WTC11 (cell line): ENCODE measurements around the gene EPS8L2.

Source experiments
- ATF2 ChIP-seq: sonication (generic); formaldehyde crosslinking; IDR thresholded peaks from 2 replicates; pipeline ENCODE4 v1.8.1; 2022; ENCODE audit warnings: low read depth, missing genetic modification reagents, borderline replicate concordance
- CBFB ChIP-seq: sonication (generic); formaldehyde crosslinking; IDR thresholded peaks from 2 replicates; pipeline ENCODE4 v1.8.1; 2022; ENCODE audit warnings: mild to moderate bottlenecking, low read depth, missing genetic modification reagents
- CREM ChIP-seq: sonication (generic); formaldehyde crosslinking; IDR thresholded peaks from 2 replicates; pipeline ENCODE4 v1.8.1; 2022; ENCODE audit warnings: mild to moderate bottlenecking, missing genetic modification reagents, moderate library complexity
- CTCF ChIP-seq: fragments of 200-600 bp; IDR thresholded peaks from 2 replicates; pipeline ENCODE4 v1.8.0; 2022; ENCODE audit warnings: antibody characterized with exemption
- GTF2I ChIP-seq: fragments of 250-450 bp; sonication (Bioruptor Pico); conservative IDR thresholded peaks from 2 replicates; pipeline ENCODE4 v1.4.0; 2021; ENCODE audit warnings: mild to moderate bottlenecking
- MAX ChIP-seq: sonication (generic); formaldehyde crosslinking; IDR thresholded peaks from 2 replicates; pipeline ENCODE4 v1.8.0; 2022; ENCODE audit warnings: mild to moderate bottlenecking, missing genetic modification reagents
- NR1H2 ChIP-seq: sonication (generic); formaldehyde crosslinking; IDR thresholded peaks from 2 replicates; pipeline ENCODE4 v1.9.0; 2021; ENCODE audit warnings: mild to moderate bottlenecking, moderate library complexity, missing genetic modification reagents
- ZBTB43 ChIP-seq: sonication (generic); formaldehyde crosslinking; IDR thresholded peaks from 2 replicates; pipeline ENCODE4 v1.8.1; 2023; ENCODE audit warnings: mild to moderate bottlenecking, missing genetic modification reagents
- ZSCAN18 ChIP-seq: fragments of 250-450 bp; sonication (Bioruptor Pico); IDR thresholded peaks from 2 replicates; pipeline ENCODE4 v2.1.2; 2022; ENCODE audit warnings: mild to moderate bottlenecking, moderate library complexity

GRCh38 chr11:701741-702461 lies 4.1 kb upstream of the EPS8L2 start:
- TF ChIP-seq CREM (CRISPR knock-in tag), result no peak
- no peak for TF ChIP-seq CBFB
- no peak for TF ChIP-seq CTCF
- no peak for TF ChIP-seq ZBTB43 (CRISPR knock-in tag)
- no peak for TF ChIP-seq GTF2I (CRISPR knock-in tag)
- no peak for TF ChIP-seq ATF2 (CRISPR knock-in tag)
- no peak for TF ChIP-seq ZSCAN18
- no peak for TF ChIP-seq MAX (CRISPR knock-in tag)
- TF ChIP-seq NR1H2, result no peak
